Measurements from ENCODE around the gene NFE2L2. TPM values are rescaled to one million over a fixed set of nuclear protein-coding genes. Genes with fewer than 3 reads are reported as not detected.
A peak's percentile ranks its signal among the peaks of the same experiment; 100 is the strongest.
"Not testable (repeated sequence)": the region's sequence is repeated elsewhere in the genome, so short reads cannot be mapped to it uniquely, and the experiment has no call there.

The NFE2L2 gene
- polyA plus RNA-seq, 1 donor from 2014 or later = 41.7 TPM

GRCh38 chr2:177268187-177268871 is 3.8 kb upstream of the NFE2L2 start:
- Mint-ChIP-seq H3K4me1 (peaks cover 9 to 21% (median 10%) of the 10 kb centered on the region in 3 donors), H3K36me3 (no peaks in the 10 kb centered on the region), H3K9me3 (no peaks in the 10 kb centered on the region), H3K27ac (no peak overlapping the region), H3K4me3 (no peak overlapping the region), H3K27me3 (no peaks in the 10 kb centered on the region)

GRCh38 chr2:177266955-177267354 is 2.4 kb upstream of the NFE2L2 start:
- Mint-ChIP-seq H3K4me1 (peaks cover 13 to 29% (median 14%) of the 10 kb centered on the region in 3 donors), H3K27ac (peak overlapping the region in 2 of 3 donors; percentile 81 to 100), H3K4me3 (peak overlapping the region in 1 of 4 donors; percentile 97)
- H3K9me3 Mint-ChIP-seq, H3K27me3 Mint-ChIP-seq, H3K36me3 Mint-ChIP-seq: not testable (repeated sequence)

DNA sequence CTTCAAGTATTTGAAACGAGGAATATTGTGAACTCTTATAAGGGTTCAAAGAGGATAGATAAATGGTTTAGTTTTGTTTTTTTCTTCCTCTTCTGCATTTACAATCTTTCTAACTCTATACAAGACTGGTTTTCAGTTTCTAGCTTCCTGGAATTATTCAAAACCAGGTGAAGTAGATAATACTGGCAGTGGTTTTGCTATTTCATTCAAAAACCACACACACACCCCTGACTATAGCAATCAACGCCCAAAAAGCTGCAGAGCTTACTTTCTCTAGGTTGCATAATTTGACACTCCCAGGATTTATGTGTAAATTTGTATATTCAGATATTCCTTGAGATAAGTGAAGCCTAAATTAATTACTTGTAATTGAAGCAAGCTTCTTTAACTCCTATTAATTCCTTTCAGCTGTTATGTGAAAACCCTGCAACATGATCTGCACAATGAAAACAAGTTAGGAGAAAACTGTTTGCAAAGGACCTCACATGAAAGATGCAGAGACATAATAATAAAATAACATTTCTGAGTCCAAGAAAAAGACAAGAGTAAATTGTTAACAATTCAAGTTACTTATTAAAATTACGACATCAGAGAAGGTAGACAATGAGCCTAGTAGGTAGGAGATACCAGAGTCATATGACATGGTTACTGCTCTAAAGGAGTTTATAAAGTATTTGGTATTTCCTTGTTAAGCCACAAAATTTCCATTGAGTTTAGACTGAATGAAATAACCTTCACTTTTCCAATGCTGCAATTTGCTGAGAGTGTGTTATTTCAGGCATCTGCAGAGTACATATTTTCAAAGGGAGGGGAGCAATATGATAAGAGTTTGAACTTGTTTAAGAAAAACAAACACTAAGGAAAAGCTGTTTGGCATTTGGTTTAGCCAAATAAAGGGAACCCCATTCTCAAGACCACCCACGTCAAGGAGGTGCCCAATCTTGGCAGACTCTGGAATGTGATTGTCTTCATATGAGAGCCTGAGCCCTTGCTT is 1.6 kb upstream of the NFE2L2 start:
- no peaks in the 10 kb centered on the region for H3K27me3 Mint-ChIP-seq
- no peaks in the 10 kb centered on the region for H3K36me3 Mint-ChIP-seq

GRCh38 chr2:177264209-177264692 is 276 bp downstream of the NFE2L2 start:
- Mint-ChIP-seq H3K36me3 (no peaks in the 10 kb centered on the region), H3K4me1 (peaks cover 31 to 46% (median 35%) of the 10 kb centered on the region in 3 donors), H3K27me3 (no peaks in the 10 kb centered on the region), H3K9me3 (no peaks in the 10 kb centered on the region), H3K27ac (peak overlapping the region; percentile 36 to 100 (median 92)), H3K4me3 (peak overlapping the region; percentile 95 to 98 (median 96))

More for the DNA sequence above, 1.6 kb upstream of the NFE2L2 start:
- Mint-ChIP-seq H3K9me3 (no peaks in the 10 kb centered on the region), H3K4me1 (peaks cover 20 to 37% (median 23%) of the 10 kb centered on the region in 3 donors), H3K27ac (peak overlapping the region; percentile 100), H3K4me3 (peak overlapping the region; percentile 96 to 99 (median 98))

GRCh38 chr2:177263451-177264208 is 897 bp downstream of the NFE2L2 start:
- Mint-ChIP-seq H3K36me3 (no peaks in the 10 kb centered on the region), H3K27me3 (no peaks in the 10 kb centered on the region), H3K27ac (peak overlapping the region; percentile 36 to 100 (median 92)), H3K9me3 (no peaks in the 10 kb centered on the region), H3K4me3 (peak overlapping the region; percentile 95 to 98 (median 96)), H3K4me1 (peaks cover 35 to 52% (median 39%) of the 10 kb centered on the region in 3 donors)

GRCh38 chr2:177262958-177263450 is 1.5 kb downstream of the NFE2L2 start:
- no peaks in the 10 kb centered on the region for H3K9me3 Mint-ChIP-seq
- peaks cover 36 to 57% (median 43%) of the 10 kb centered on the region in 3 donors for H3K4me1 Mint-ChIP-seq
- H3K27ac Mint-ChIP-seq = peak overlapping the region; percentile 88 to 100 (median 92)
- H3K4me3 Mint-ChIP-seq = peak overlapping the region; percentile 94 to 97 (median 96)
- no peaks in the 10 kb centered on the region for H3K36me3 Mint-ChIP-seq
- no peaks in the 10 kb centered on the region for H3K27me3 Mint-ChIP-seq

DNA sequence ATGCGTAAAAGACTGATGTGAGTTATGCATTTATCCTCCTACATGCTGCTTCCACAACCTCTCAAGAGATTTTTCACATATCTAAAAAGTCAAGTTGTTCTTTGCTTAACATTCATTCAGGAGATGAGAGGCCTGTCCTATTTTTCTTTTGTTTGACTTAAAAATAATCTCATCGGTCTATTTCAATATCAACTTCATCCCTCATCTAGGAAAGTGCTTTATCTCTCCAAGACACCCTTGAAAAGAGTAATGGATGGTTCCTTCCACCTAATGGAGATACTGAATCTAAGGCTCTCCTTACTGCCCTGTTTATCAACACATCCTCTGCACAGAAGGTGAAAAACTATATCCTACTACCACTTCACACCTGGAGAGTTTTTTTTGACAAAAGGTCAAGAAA is 2.4 kb downstream of the NFE2L2 start:
- no peaks in the 10 kb centered on the region for H3K36me3 Mint-ChIP-seq
- no peaks in the 10 kb centered on the region for H3K27me3 Mint-ChIP-seq

GRCh38 chr2:177261116-177262060 is 3.1 kb downstream of the NFE2L2 start:
- H3K27me3 Mint-ChIP-seq = no peaks in the 10 kb centered on the region
- H3K27ac Mint-ChIP-seq = peak overlapping the region in 1 of 3 donors; percentile 100
- no peaks in the 10 kb centered on the region for H3K36me3 Mint-ChIP-seq
- H3K4me3 Mint-ChIP-seq = peak overlapping the region; percentile 94 to 97 (median 96)
- peaks cover 43 to 63% (median 51%) of the 10 kb centered on the region in 3 donors for H3K4me1 Mint-ChIP-seq
- no peaks in the 10 kb centered on the region for H3K9me3 Mint-ChIP-seq

More for the DNA sequence above, 2.4 kb downstream of the NFE2L2 start:
- peak overlapping the region; percentile 94 to 97 (median 96) for H3K4me3 Mint-ChIP-seq
- peak overlapping the region; percentile 6 to 100 (median 88) for H3K27ac Mint-ChIP-seq
- H3K9me3 Mint-ChIP-seq = no peaks in the 10 kb centered on the region
- H3K4me1 Mint-ChIP-seq = peaks cover 41 to 63% (median 47%) of the 10 kb centered on the region in 3 donors

DNA sequence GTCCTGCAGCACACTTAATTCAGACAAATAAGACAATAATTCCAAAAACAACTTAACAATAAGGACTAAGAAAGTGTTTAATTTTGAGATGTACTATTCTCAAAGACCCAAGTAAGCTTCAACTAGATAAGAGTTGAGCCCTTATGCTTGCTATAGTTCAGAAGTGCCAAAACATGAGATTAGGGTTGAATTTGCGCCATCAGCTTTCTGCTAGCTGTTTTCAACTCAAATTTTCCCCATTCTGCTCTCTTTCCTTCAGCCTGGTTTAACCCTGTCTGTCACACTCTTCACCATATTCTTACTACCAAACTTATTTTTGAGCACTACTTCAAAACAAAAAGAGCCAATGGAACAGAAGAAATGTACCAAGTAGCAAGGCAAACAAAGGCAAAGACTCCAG is 4.1 kb downstream of the NFE2L2 start:
- Mint-ChIP-seq H3K4me3 (peak overlapping the region; percentile 44 to 85 (median 76)), H3K9me3 (no peaks in the 10 kb centered on the region), H3K4me1 (peaks cover 42 to 60% (median 51%) of the 10 kb centered on the region in 3 donors)

DNA sequence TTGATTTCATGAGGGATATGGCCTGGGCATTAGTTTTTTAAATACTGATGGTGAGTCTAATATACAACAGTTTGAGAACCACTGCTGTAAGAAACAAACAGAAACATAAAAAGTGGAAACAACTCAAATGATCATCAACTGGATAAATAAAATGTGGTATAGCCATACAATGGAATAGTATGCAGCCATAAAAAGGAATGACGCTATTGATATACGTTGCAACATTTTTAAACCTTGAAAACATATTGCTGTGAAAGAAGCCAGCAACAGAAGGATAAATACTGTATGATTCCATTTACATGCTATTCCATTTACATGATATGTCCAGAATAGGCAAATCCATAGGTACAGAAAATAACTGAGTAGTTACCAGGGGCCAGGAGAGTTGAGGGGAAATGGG is 6.5 kb downstream of the NFE2L2 start:
- H3K36me3 Mint-ChIP-seq = peaks cover 1% of the 10 kb centered on the region
- H3K27ac Mint-ChIP-seq = peak overlapping the region in 1 of 3 donors; percentile 16
- H3K4me1 Mint-ChIP-seq = peaks cover 54 to 71% (median 68%) of the 10 kb centered on the region in 3 donors
- H3K27me3 Mint-ChIP-seq = no peaks in the 10 kb centered on the region
- peak overlapping the region in 1 of 4 donors; percentile 66 for H3K4me3 Mint-ChIP-seq
- no peaks in the 10 kb centered on the region for H3K9me3 Mint-ChIP-seq

More for the DNA sequence above, 4.1 kb downstream of the NFE2L2 start:
- peaks cover 1% of the 10 kb centered on the region for H3K36me3 Mint-ChIP-seq
- H3K27ac Mint-ChIP-seq = peak overlapping the region in 1 of 3 donors; percentile 78
- no peaks in the 10 kb centered on the region for H3K27me3 Mint-ChIP-seq

DNA sequence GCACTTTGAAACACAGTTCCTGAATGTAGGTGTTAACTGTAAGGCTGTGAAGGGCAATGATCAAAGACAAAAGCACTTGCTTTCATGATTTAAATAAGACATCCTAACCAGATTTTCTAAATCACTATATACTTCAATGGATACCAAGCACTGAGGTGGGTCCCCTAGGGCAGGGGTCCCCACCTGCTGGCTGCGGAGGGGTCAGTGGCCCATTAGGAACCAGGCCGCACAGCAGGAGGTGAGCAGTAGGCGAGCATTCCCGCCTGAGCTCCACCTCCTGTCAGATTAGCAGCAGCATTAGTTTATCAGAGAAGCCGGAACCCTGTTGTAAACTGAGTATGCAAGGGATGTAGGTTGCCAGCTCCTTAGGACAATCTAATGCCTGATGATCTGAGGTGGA is 7.1 kb downstream of the NFE2L2 start:
- H3K27ac Mint-ChIP-seq = peak overlapping the region in 2 of 3 donors; percentile 73 to 76

GRCh38 chr2:177256695-177257094 is 7.8 kb downstream of the NFE2L2 start:
- H3K9me3 Mint-ChIP-seq = no peaks in the 10 kb centered on the region
- peaks cover 1% of the 10 kb centered on the region for H3K36me3 Mint-ChIP-seq
- H3K27me3 Mint-ChIP-seq = no peaks in the 10 kb centered on the region
- peaks cover 61 to 75% (median 73%) of the 10 kb centered on the region in 3 donors for H3K4me1 Mint-ChIP-seq
- peak overlapping the region in 2 of 4 donors; percentile 3 to 76 for H3K4me3 Mint-ChIP-seq
- H3K27ac Mint-ChIP-seq = peak overlapping the region in 1 of 3 donors; percentile 73

More for the DNA sequence above, 7.1 kb downstream of the NFE2L2 start:
- Mint-ChIP-seq H3K4me3 (peak overlapping the region in 1 of 4 donors; percentile 76), H3K36me3 (peaks cover 1% of the 10 kb centered on the region), H3K27me3 (no peaks in the 10 kb centered on the region), H3K4me1 (peaks cover 60 to 77% (median 74%) of the 10 kb centered on the region in 3 donors), H3K9me3 (no peaks in the 10 kb centered on the region)

GRCh38 chr2:177256026-177256425 is 8.5 kb downstream of the NFE2L2 start:
- H3K4me3 Mint-ChIP-seq = peak overlapping the region in 3 of 4 donors; percentile 33 to 76 (median 41)
- no peaks in the 10 kb centered on the region for H3K27me3 Mint-ChIP-seq
- H3K27ac Mint-ChIP-seq = peak overlapping the region in 2 of 3 donors; percentile 13
- no peaks in the 10 kb centered on the region for H3K9me3 Mint-ChIP-seq
- peaks cover 60 to 74% (median 72%) of the 10 kb centered on the region in 3 donors for H3K4me1 Mint-ChIP-seq
- peaks cover 1% of the 10 kb centered on the region for H3K36me3 Mint-ChIP-seq
